SW 1271 (cell line): Measurements from ENCODE around the gene SKI.
"Not testable (repeated sequence)": the region's sequence is repeated elsewhere in the genome, so short reads cannot be mapped to it uniquely, and the experiment has no call there.

Source experiments
- DNase-seq, 2 experiments: peaks; one replicate each; lab custom pipeline; 2025; lab: John Stamatoyannopoulos, UW

Gene SKI

DNA sequence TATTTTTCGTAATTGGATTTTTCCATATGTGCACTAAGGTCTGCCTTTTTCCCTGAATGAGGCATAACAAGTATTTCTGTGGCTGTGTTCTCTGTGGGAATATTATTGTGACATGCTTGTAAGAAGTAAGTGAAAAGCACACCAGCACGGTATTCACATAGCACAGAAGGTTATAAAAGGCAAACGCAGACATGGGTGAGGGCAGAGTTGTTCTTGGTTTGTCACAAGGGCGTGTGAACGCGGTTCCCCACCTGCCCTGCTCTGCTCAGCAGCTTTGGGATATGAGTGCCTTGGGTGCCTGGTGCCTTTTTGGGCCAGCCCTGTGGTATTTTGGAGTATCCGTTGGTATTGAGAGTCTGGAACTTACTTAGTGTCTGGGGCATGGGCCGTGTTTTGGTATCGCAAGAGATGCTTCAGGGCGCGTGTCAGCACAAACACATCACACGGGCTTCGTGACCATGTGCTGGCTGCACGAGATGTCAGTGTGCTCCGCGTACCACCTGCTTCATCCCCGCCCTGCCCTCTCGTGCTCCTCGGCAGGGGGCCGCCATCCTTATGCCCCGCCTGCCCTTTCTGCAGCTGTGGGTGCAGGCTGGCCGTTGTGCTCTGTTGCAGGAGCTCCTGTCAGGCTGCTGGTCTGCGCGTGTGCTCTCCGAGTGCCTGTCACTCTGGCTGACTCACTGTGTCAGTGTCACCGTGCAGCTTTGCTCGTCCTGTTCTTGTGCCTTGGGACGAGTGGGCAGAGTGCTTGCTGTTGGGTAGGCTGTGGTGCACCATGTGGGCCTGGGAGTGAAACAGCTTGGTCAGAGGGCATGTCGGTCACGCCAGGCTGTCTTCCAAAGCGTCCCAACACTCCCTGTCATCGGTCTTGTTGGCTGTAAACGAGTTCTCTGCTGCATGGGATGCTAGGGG is 15.0 kb downstream of the SKI start:
- no peak for DNase-seq

DNA sequence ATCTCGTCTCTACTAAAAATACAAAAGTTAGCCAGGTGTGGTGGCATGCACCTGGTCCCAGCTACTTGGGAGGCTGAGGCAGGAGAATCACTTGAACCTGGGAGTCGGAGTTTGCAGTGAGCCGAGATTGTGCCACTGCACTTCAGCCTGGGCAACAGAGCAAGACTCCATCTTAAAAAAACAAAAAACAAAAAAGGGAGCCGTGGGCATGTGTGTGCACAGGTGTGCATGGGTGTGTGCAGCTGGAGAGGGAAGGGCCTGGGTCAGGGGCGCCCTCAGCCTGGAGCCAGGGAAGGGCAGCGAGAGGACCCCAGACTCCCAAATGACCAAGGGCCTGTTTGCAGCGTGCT is 18.9 kb downstream of the SKI start:
- not testable (repeated sequence) for DNase-seq

DNA sequence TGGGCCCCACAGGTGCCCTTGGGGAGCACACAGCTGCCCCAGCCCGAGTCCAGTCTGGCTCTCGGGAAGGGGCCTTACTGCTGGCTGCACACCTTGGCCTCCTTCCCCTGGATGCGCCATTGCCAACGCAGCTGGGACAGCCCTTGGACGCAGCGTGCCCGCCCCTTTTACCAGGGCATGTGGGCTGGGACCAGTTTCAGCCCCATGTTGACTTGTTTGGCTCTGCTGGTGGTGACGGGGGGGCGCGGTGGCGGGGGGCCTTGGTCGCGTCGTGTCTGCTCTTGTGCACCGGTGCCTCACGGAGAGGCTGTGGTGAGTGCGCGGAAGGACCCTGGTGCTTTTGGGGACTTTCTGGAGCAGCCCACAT is 19.6 kb downstream of the SKI start:
- DNase-seq, result no peak

DNA sequence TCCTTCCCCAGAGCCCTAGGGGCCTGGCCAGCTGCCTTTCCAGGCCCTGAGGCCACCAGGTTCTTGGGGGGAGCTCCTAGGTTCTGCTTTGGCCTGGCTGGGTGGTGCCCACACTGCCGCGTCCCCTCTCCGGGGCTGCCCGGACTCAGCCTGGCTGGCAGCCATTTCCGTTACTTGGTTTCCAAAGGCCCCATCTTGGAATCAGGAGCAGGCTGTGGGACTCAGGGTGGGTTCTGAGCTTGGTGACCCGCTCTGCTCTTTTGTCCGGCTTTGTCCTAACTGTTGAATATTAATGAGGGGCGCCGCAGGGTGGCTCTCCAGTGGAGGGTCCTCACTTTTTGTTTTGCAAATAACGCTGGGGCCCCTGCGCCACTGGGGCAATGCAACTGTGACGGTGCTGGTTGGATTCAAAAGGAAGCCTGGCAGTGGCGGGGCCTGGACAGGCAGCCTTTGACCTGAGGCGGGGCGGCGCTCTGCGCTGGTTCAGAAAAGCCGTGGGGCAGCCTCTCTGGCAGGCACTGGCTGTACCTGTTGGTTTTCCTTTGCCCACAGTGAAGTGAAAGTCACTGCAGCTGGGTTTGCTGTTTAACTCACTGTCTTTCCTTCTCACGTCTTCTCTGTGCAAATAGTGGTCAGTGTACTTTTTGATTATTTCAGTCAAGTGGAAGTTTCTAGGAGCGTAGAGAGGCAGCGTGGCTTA is 20.2 kb downstream of the SKI start:
- DNase-seq, result no peak

DNA sequence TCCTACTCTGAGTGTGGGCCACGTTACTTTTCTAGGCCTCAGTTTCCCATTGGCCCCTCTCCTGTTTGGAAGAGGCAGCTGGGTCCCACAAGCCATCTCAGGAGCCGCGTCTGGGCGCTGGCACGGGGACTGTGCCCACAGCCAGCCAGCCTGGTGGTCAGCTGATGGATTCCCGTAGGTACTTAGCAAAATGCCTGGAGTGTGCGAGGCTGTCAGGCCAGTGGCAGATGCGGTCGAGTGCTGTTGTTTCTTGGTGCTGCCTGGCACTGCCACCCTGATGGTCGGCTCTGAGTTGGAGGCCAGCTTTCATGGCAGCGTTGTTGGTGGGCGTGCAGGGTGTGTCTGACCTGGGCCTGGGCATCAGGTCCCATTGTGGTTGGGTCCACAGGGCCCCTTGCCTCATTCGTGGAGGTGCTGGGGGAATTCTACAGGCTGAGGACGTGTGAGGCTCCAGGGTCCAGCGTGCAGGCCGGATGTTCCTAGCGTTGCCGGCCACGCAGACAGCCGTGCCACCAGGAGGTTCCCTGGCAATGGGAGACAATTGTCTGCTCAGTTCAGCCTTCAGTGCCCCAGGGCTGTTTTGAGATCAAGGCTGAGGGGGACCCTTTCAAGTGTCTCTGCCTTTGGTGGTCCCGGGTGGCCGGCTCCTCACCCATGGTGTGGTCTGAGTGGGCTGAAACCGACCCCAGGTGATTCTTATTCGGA is 20.9 kb downstream of the SKI start:
- DNase-seq, result no peak

DNA sequence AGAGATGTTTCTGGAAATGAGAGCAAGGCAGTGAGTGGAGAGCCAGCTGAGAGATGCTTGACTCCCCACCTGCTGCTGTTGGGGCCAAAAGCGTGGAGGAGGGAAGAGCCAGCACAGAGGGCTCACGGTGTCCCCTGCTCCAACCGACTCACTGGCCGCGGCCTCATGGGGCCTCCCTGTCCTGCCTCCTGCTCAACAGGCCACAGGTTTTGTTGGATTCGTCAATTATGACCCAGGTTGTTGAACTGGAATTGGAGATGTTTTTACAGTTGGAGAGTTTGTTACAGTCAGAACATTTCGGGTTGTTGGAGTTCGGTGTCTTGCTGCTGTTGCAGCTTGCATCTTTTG is 21.4 kb downstream of the SKI start:
- DNase-seq, result no peak

DNA sequence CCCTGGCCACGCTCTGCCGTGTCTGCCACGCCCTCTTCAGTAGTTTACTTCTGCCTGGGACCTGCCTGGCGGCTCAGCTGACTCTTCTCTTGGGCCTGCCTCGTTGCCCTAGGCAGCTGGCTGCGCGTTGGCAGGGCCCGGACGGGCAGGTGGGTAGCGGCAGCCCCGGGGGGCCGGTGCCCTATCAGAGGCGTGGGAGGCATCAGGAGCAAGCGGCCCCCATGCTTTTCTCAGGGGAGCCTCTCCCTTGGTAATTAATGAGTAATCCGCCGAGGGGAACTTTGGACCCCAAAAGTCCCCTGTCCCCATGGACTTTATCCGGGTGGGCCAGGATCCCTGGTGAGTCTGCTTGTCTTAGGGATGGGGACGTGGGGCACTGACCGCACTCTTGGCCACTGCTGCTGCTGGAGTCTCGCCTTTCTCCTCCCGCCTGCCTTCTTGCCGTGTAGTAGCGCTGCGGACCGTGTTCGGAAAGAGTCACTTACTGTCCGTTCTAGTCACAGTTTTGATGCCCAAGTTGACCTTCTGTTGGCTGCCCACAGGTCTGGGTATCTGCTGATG is 22.7 kb downstream of the SKI start:
- no peak for DNase-seq

DNA sequence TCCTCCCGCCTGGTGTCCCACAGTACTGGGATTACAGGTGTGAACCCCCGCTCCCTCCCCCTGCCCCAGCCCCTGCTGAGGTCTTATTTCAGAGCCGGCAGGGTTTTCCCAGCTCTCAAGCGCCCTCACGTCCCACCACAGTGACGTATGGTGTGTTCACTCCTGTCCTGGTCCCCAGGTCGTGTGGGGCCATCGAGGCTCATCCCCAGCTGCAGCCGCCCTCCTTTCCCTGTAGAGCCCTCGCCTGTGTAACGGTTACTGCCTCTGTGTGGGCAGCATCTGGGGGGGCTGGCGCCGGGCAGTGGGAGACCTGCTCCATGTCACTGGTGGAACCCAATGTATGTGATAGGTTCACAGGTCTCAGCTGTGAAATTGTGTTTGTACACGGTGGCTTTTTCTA is 23.2 kb downstream of the SKI start:
- no peak for DNase-seq

DNA sequence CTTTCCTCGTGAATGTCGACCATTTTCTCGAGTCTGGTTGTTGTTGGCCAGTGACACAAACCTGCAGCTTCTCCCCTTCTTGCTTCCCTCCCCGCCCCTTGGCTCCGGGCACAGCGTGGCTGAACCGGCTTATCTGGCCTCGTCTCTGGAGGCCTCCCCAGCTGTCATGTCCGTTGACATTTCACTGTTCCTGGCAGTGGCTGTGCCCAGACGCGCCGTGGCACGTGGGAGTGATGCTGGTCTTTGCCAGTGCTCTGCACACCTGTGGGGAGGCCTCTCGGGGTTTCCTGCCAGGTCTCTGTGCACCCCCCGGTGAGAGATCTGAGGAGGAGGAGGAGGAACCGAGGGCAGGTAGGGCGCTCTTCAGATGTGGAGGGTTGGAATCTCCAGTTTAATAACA is 23.7 kb downstream of the SKI start:
- no peak for DNase-seq

DNA sequence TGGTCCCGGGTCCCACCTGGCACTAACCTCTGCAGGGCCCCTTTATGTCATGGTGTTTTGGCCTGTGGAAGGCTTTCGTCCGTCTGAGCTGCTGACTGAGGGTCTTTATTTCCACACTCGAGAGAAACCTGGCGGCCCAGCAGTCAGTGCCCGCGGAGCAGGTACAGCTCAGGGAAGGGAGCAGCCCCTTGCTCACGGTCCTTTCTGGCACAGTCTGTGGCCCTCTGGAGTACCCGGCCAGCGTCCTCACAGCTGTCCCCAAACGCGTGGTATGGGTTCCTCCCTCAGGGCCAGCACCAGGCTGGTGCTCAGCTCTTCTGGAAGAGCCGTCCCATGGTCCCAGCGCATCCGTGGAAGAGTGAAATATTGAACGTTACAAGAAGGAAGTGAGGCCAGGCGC is 24.3 kb downstream of the SKI start:
- DNase-seq, result no peak

DNA sequence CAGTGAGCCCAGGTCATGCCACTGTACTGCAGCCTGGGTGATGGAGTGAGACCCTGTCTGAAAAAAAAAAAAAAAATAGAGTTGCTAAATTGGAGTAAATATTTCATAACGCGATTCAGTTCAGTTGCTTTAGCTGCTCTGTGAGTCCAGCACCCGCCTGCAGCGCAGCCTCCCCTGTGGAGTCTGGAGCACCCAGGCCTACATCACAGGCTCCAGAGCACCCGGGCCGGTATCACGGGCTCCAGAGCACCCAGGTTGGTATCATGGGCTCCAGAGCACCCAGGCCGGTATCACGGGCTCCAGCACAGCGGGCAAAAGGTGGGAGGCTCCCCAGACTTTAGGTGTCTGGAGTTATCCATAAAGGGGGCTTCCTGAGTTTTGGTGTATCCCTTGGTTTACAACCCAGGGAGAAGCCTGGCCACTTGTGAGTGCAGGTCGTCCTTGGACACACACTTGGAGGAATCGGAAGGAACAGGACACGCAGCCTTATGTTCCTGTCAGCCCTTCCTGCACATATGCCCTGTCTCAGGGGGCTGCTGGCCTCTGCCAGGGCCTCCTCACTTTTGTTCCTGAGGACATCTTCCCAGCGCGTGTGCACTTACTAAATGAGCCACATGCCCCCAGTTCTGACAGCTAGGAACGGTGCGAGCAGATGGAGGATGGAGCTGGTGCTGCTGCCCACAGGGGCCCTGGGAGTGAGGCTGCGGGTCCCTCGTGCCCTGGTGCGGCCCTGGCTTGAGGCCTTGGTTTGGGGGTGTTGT is 25.1 kb downstream of the SKI start:
- no peak for DNase-seq

DNA sequence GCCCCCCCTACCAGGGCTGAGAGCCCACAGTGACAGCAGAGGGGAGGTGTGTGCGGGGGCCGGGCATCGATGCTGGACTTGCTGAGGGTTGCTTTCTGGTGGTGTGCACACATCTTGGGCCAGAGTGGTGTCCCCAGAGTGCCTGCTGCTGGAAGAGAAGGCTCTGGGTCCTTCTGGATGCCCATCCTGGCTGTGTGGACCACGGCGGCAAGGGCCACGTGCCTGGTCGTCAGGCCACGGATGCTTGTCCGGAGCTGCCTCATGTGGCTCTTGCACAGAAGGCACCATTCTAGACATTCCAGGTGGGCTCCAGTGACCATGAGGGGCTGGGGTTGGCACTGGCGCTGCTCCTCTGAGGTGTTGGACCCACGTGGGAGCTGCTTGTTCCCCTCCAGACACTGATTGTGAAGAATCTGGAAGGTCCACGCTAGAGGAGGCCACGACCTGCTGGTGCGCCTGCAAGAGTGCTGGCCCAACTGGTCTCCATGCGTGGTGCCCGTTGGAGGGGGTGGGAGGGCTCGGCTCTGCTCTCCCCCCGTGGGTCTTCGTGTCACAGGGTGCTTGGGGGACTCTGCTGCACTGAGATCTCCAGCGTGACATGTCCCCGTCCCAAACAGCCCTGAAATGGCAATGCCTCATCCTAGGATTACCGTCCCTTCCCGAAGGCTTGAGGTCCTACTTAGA is 25.8 kb downstream of the SKI start:
- DNase-seq, result no peak

DNA sequence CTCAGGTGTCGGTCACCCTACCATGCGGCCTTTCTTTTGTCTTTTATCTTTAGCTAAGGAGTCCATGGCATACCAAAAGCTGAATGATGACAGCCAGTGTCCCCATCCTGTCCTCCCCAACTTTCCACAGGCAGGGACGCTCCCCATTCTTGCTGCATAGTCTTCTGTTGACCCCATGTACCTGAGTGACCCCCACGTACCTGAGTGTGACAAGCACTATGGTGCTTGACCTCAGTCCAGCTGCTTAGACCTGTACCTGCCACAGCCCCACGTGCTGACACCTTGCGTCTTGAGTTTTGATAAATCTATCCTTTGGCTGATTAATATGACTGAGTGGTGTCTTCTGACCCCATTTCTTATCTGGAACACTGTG is 26.9 kb downstream of the SKI start:
- no peak for DNase-seq

DNA sequence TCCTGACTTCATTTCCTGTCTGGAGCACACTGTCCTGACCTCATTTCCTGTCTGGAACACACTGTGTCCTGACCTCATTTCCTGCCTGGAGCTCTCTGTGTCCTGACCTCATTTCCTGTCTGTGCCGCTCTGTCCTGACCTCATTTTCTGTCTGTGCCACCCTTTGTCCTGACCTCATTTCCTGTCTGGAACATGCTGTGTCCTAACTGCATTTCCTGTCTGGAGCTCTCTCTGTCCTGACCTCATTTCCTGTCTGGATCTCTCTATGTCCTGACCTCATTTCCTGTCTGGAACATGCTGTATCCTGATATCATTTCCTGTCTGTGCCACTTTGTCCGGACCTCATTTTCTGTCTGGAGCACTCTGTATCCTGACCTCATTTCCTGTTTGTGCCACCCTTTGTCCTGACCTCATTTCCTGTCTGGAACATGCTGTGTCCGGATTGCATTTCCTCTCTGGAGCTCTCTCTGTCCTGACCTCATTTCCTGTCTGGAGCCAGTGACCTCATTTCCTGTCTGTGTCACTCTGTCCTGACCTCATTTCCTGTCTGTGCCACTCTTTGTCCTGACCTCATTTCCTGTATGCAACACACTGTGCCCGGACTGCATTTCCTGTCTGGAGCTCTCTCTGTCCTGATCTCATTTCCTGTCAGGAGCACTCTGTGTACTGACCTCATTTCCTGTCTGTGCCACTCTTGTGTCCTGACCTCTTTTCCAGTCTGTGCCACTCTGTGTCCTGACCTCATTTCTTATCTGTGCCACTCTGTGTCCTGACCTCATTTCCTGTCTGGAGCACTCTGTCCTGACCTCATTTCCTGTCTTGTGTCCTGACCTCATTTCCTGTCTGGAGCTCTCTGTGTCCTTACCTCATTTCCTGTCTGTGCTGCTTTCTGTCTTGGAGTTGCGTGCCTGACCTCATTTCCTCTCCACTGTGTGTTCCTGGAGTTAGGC is 27.6 kb downstream of the SKI start:
- peak; percentile 47 to 72 for DNase-seq

DNA sequence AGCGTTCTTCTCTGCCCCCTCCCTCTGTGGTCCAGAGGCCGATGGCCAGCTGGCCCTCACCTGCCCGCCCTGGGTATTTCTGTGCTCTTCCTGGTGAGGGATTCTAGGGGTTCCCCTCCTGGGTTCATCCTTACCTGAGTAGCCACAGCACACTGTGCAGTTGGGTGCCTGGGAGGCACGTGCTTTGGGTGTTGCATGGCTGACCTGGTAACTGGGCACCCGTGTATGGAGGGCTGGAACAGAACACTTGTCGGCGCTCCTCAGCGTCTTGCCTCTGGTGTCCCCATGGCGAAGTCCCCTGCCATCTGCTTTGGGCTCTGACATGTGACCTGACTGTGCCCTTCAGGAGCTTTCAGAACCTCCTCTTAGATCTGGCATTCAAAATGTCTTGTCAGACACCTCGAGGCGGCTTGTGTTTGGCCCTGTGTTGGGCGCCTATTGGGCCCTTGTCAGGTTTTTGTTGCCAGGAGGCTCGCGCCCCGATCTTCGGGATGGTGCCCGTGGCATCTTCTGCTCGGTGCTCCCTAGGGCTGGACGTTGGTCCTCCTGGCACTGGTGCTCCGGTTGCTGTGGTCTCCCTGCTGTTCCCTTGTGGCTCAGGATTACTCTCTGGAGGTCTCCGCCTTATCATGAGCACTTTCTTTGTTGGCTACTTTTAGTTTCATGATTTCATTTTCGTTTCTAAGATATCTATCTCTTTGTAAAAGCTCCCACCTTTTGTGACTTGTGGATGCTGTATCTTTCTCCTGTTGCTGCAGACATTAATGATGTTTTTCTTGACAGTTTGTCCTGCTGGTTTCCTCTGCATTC is 28.5 kb downstream of the SKI start:
- DNase-seq, result no peak

DNA sequence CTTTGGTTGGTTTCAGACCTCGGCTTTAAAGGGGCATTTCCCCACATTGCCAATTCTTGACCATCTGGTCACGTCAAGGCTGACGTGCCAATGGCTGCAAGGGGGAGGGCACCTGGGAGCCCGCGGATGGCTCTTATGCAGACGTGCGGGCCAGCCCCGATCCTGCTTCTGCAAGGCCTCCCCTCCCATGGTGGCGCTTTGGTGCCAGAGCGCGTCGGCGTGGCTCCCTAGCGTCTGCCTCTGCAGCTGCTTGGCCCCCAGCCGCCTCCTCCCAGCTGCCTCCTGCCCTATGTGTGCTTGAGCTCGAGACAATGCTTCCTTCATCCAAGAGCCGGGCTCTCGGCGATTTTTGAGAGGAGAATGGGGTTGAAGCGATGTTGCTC is 29.1 kb downstream of the SKI start:
- no peak for DNase-seq

DNA sequence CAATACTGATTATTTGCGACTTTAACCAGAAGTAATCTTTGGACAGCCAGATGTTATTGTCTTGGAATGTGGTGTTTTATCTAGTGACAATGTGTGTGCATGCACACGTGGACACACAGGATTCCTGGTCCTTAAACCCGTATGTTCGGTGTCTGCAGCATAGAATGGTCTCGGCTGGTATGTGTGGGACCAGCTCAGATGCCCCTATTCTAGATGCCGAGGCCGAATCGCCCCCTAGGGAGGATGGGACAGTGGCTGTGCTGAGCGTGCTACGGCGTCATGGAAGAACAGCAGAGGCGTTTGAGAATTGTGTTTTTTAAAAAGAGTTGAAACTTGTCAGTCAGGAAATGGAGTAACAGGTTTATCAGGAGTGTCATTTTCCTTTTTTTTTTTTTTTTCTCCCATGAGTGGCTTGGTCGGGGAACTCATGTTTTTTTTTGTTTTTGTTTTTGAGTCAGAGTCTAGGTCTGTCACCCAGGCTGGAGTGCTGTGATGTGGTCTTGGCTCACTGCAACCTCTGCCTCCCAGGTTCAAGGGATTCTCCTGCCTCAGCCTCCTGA is 30.1 kb downstream of the SKI start:
- DNase-seq, result no peak

DNA sequence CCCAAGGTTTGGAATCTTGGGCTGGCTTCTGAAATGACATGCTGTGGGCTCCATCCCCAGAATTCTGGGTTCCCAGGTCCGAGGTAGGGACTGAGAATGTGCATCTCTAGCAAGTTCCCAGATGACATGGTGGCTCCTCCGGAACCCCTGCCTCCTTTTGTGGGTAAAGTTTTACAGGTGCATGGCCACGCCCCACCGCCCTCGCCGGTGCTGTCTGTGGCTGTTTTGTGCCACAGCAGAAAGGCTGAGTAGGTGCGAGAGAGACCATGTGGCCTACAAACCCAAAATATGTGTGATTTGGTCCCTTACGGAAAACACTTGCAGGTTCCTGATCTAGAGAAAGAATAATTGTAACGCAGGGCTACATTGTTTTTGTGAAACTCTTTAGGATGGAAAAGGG is 30.9 kb downstream of the SKI start:
- DNase-seq, result no peak

DNA sequence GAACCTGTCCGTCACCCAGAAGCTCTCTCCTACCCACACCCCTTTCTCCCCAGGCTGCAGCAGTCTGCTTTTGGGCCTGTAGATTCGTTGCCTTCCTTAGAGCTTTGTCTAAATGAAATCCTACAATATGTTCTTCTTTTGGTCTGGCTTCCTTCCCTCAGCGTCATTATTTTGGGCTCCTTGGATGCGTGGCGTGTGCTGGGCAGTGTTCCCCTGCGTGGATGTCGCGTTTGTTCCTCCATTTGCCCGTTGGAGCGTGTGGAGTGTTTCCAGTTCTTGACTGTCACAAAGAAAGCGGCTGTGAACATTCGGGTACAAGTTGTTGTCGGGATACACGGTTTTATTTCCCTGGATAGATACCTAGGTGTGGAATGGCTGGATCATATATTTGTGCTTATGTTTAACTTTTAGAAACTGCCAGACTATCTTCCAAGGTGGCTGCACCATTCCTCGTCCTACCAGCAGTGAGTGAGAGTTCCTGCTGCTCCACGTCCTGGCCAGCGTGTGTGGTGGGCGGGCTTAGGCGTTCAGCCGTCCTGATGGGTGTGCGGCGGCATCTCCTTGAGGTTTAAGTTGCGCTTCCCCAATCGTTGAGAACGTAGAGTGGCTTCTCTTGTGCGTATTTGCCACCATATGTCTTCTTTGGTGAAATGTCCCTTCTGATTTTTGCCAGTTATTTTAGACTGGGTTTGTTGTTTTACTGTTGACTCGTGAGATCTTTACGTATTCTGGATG is 31.7 kb downstream of the SKI start:
- no peak for DNase-seq
